HepG2 (cell line): Measurements from ENCODE around the gene HIF1AN. TPM values are rescaled to one million over a fixed set of nuclear protein-coding genes. Genes with fewer than 3 reads are reported as not detected.

Experiments used
- ATAC-seq: fragments of 200-7000 bp; cut with Tn5 transposase; 3 replicates; pipeline ENCODE4 v1.9.1; 2020; ENCODE audit warnings: mild to moderate bottlenecking, moderate library complexity
- BruUV-seq: library from RNA; stranded (reverse); fragments of 400-500 nt; replicated peaks from 2 replicates; lab custom pipeline; 2021; lab: Mats Ljungman, UMichigan
- CTCF ChIA-PET: fragments of 300-600 bp; formaldehyde crosslinking; extraction: SDS; loops from one replicate; lab custom pipeline; 2021; ENCODE audit warnings: low total read pairs, inconsistent platforms, low intra/inter-chr PET ratio; lab: Yijun Ruan, JAX
- POLR2A ChIA-PET: fragments of 350-600 bp; sonication (Branson Sonifier 250); formaldehyde crosslinking; loops from one replicate; lab custom pipeline; 2020; ENCODE audit warnings: antibody characterized with exemption, inconsistent platforms; lab: Yijun Ruan, JAX
- DNase-seq: peaks from one replicate; pipeline ENCODE4 v3.0.0-alpha.2; 2015; ENCODE audit warnings: low spot score
- FAIRE-seq: peaks from 3 replicates; lab custom pipeline; 2011; peaks lifted over from hg19 to GRCh38; lab: Jason Lieb, UNC
- H2AFZ ChIP-seq: one replicate; pipeline ENCODE4 v1.6.1; 2011; ENCODE audit warnings: low read length, inconsistent platforms
- H3K27ac ChIP-seq: fragments of 300-600 bp; 3 replicates; pipeline ENCODE4 v1.8.0; 2011; ENCODE audit warnings: mixed run types, mild to moderate bottlenecking, mixed read lengths, low read length, inconsistent platforms; ENCODE audit not compliant: insufficient read depth; ENCODE audit errors: extremely low read length
- H3K27me3 ChIP-seq, 2 experiments: fragments of 200-600 bp in 1 of 2; 2 replicates in 1 of 2; 3 replicates in 1 of 2; pipeline versions ENCODE4 v1.6.0 to v1.8.0; 2011; ENCODE audit warnings: low read length in 2 of 2, mild to moderate bottlenecking in 2 of 2, moderate library complexity in 2 of 2, inconsistent platforms in 1 of 2; ENCODE audit not compliant: insufficient read depth in 2 of 2, control insufficient read depth in 1 of 2
- H3K36me3 ChIP-seq, 2 experiments: fragments of 200-600 bp in 1 of 2; replicated peaks in 1 of 2; 2 replicates in 1 of 2; 3 replicates in 1 of 2; pipeline versions ENCODE4 v1.5.1 to v1.8.0; 2011; ENCODE audit warnings: low read length in 2 of 2, inconsistent platforms in 1 of 2; ENCODE audit not compliant: insufficient read depth in 2 of 2, control insufficient read depth in 1 of 2
- H3K4me1 ChIP-seq: 2 replicates; pipeline ENCODE4 v1.5.1; 2012; ENCODE audit warnings: low read length, inconsistent platforms; ENCODE audit not compliant: insufficient read depth
- H3K4me2 ChIP-seq: 2 replicates; pipeline ENCODE4 v1.6.0; 2011; ENCODE audit warnings: low read depth, low read length, inconsistent platforms
- H3K4me3 ChIP-seq, 3 experiments: fragments of 200-600 bp in 1 of 3; sonication (generic), shearing (Covaris generic) in 1 of 3; replicated peaks in 1 of 3; 2 replicates each; pipeline ENCODE4 v1.5.1; 2011 to 2016; ENCODE audit warnings: low read length in 3 of 3, inconsistent platforms in 2 of 3, low read depth in 2 of 3, mild to moderate bottlenecking in 2 of 3, control low read depth in 1 of 3, mixed read lengths in 1 of 3; ENCODE audit not compliant: insufficient read depth in 1 of 3
- H3K79me2 ChIP-seq: one replicate; pipeline ENCODE4 v1.6.1; 2011; ENCODE audit warnings: low read length, inconsistent platforms; ENCODE audit not compliant: insufficient read depth
- H3K9ac ChIP-seq: 2 replicates; pipeline ENCODE4 v1.6.0; 2011; ENCODE audit warnings: mild to moderate bottlenecking, low read depth, low read length, inconsistent platforms; ENCODE audit not compliant: insufficient read depth
- H3K9me3 ChIP-seq: 2 replicates; pipeline ENCODE4 v1.5.1; 2012; ENCODE audit warnings: mild to moderate bottlenecking, low read length
- H4K20me1 ChIP-seq: 2 replicates; pipeline ENCODE4 v1.6.0; 2011; ENCODE audit warnings: inconsistent platforms, mild to moderate bottlenecking, low read length, moderate library complexity; ENCODE audit not compliant: insufficient read depth
- KDM6A ChIP-seq: IDR thresholded peaks from 2 replicates; pipeline ENCODE4 v1.6.1; 2016; ENCODE audit warnings: low read depth
- WGBS: methylation state at CpG from one replicate; pipeline ENCODE4 v1.1.6; 2017; ENCODE audit warnings: low lambda C conversion rate; 5-methylcytosine and 5-hydroxymethylcytosine counted together
- in situ Hi-C: cut with HindIII; loops from 2 replicates; pipeline ENCODE4 v1.10.0; 2017; ENCODE audit warnings: low pct_unique_long_range_greater_than_20kb; ENCODE audit not compliant: extremely low pct_ligation_motif_present
- intact Hi-C: fragments of 100-400 bp; cut with micrococcal nuclease; formaldehyde crosslinking; loops from one replicate; pipeline ENCODE4 v1.10.0; 2022; ENCODE audit not compliant: unreplicated experiment
- polyA plus RNA-seq, 8 experiments: library from polyadenylated mRNA; depleted of rRNA in 3 of 8; stranded (reverse) in 7 of 8; unstranded in 1 of 8; fragments of >200 nt; fragmentation: Illumina TruSeq in 4 of 8; extraction: Trizol in 4 of 8; gene quantifications; 2 replicates each; pipeline versions ENCODE4 v1.2.1 to v1.2.3, GENCODE V29; 2011 to 2016; ENCODE audit warnings: low read depth in 4 of 8, missing spikeins in 1 of 8, mixed read lengths in 1 of 8; ENCODE audit not compliant: insufficient read depth in 1 of 8
- total RNA-seq, 5 experiments: library from RNA; depleted of rRNA; stranded (reverse); fragments of >200 nt; fragmentation: Illumina TruSeq; extraction: Trizol; gene quantifications; 2 replicates each; pipeline ENCODE4 v1.2.3, GENCODE V29; 2016; ENCODE audit warnings: low read depth in 1 of 5
- TF ChIP-seq, protein P1 (sequence below): sonication (generic); formaldehyde crosslinking; IDR thresholded peaks from 2 replicates; pipeline ENCODE4 v1.9.0; 2021; ENCODE audit warnings: mild to moderate bottlenecking, missing genetic modification reagents

The HIF1AN gene
- total and polyA plus RNA-seq, 2 of the 13 experiments (the other 11 are each of a cell fraction or from before 2014, with no cell fraction given): 8.6 to 10.7 TPM

DNA sequence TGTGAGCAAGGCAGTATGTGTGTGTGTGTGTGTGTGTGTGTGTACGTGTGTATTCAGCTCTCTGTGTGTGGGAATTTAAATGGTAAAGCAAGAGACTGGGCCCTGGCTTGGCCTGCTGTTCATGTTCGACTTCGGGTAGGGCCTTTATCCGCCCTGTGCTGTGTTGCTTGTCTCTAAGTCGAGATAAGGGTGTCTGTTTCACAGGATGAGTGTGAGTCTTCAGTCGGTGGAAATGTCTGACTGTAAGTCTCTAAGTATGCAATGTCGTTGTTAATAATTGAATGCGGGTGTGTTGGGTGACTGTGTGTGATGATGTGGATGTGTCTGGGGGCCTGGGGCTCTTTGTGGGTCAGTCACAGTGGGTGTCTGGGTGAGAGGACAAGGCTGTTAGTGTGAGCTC, 34.8 kb downstream of the HIF1AN start:
- in situ Hi-C loops: no loop called here
- ChIA-PET CTCF (interaction anchor here (1.1 kb wide), 1 partner anchor 306 kb away, joined by 3 read pairs; no protein-coding TSS in a partner anchor), POLR2A (interaction anchor here (1.3 to 1.9 kb wide), 3 partner anchors 16 to 308 kb away, joined by 6 to 22 read pairs (median 6); partner anchors contain the start of gene HIF1AN)
- BruUV-seq: no TSS peak
- Histone ChIP-seq H3K9me3 (no peaks in the 10 kb centered on the region), H4K20me1 (no peaks in the 10 kb centered on the region), H3K4me1 (peaks cover 20% of the 10 kb centered on the region), H3K27ac (no peak overlapping the region), H2AFZ (no peak overlapping the region), H3K9ac (peak overlapping the region; percentile 31; the same call in 1 of the 2 replicates), H3K27me3 (peaks cover 0 to 36% of the 10 kb centered on the region in 2 experiments; a peak in 3 of 5 replicates), H3K4me2 (peak overlapping the region; percentile 86), H3K4me3 (peak overlapping the region; percentile 58 to 72 (median 69)), H3K36me3 (no peaks in the 10 kb centered on the region), H3K79me2 (no peaks in the 10 kb centered on the region)
- WGBS: 26% methylated on average over 8 of the region's 8 CpGs
- no peak for DNase-seq
- peak; percentile 9; the same call in 2 of the 3 replicates for ATAC-seq
- TF ChIP-seq KDM6A (CRISPR knock-in tag): no peak
- TF ChIP-seq, protein P1, sequence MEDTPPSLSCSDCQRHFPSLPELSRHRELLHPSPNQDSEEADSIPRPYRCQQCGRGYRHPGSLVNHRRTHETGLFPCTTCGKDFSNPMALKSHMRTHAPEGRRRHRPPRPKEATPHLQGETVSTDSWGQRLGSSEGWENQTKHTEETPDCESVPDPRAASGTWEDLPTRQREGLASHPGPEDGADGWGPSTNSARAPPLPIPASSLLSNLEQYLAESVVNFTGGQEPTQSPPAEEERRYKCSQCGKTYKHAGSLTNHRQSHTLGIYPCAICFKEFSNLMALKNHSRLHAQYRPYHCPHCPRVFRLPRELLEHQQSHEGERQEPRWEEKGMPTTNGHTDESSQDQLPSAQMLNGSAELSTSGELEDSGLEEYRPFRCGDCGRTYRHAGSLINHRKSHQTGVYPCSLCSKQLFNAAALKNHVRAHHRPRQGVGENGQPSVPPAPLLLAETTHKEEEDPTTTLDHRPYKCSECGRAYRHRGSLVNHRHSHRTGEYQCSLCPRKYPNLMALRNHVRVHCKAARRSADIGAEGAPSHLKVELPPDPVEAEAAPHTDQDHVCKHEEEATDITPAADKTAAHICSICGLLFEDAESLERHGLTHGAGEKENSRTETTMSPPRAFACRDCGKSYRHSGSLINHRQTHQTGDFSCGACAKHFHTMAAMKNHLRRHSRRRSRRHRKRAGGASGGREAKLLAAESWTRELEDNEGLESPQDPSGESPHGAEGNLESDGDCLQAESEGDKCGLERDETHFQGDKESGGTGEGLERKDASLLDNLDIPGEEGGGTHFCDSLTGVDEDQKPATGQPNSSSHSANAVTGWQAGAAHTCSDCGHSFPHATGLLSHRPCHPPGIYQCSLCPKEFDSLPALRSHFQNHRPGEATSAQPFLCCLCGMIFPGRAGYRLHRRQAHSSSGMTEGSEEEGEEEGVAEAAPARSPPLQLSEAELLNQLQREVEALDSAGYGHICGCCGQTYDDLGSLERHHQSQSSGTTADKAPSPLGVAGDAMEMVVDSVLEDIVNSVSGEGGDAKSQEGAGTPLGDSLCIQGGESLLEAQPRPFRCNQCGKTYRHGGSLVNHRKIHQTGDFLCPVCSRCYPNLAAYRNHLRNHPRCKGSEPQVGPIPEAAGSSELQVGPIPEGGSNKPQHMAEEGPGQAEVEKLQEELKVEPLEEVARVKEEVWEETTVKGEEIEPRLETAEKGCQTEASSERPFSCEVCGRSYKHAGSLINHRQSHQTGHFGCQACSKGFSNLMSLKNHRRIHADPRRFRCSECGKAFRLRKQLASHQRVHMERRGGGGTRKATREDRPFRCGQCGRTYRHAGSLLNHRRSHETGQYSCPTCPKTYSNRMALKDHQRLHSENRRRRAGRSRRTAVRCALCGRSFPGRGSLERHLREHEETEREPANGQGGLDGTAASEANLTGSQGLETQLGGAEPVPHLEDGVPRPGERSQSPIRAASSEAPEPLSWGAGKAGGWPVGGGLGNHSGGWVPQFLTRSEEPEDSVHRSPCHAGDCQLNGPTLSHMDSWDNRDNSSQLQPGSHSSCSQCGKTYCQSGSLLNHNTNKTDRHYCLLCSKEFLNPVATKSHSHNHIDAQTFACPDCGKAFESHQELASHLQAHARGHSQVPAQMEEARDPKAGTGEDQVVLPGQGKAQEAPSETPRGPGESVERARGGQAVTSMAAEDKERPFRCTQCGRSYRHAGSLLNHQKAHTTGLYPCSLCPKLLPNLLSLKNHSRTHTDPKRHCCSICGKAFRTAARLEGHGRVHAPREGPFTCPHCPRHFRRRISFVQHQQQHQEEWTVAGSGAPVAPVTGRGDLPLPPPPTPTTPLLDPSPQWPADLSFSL (CRISPR knock-in tag): peak; percentile 69; the same call in 1 of the 2 replicates
- FAIRE-seq: no peak
- intact Hi-C loops: no loop called here
